ENCODE measurements around the gene MGAT4D. TPM values are rescaled to one million over a fixed set of nuclear protein-coding genes. Genes with fewer than 3 reads are reported as not detected.

MGAT4D gene
- total RNA-seq, result not detected in 2 replicates
- long read RNA-seq, result 0 reads

DNA sequence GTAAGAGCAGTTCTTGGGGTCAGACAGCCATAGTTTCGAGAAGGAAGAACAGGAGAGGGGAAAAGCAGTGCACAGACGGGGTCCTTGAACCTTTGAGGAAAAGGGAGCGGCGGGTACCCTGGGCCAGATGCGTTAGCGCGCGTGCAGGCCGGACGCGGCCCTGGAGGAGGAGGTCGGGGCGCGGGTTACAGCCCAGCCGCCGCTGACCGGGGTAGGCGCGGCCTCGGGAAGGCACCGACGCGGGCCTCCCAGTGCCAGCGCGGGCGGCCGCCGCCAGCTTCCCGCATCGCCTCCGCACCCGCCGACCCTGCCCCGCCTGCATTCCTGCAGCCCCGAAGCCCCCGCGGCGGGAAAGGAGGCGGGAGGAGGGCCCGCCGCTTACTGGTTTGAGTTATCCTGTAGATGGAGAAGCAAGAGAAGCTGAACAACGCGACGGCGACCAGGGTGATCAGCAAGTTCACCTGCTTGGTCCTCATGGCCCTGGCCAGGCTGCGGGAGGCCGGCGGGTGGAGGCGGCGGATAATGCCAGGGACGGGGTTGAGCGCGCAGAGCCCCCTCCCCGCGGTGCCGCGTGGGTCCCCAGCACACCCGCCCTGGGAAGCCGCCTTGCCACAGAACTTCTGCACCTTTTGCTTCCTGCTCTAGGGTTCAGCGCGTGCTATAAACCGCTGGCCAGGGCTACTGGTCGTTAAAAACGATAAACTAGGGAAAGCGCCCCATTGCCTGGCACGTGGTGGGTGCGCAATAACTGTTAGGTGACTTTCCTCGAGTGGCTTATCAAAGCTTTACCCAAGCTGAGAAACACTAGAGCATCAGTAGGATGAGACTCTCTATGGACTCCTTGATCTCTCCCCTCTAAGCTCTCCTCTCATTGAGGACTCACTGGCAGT, at the start of gene MGAT4D:
TSS of gene MGAT4D (minus strand) at position 547 of the 890 bp plus-strand sequence. CDS start at position 476, 71 bp downstream.
- no peak for DNase-seq (ENCODE audit: extremely low spot score, unreplicated experiment)
- H3K36me3 Mint-ChIP-seq (ENCODE audit: unreplicated experiment), result no peaks in the 10 kb centered on the region
- no peaks in the 10 kb centered on the region for H3K9me3 Mint-ChIP-seq (ENCODE audit: unreplicated experiment)
- H3K27ac Mint-ChIP-seq (ENCODE audit: unreplicated experiment), result no peak within 1 kb of the TSS
- H3K4me3 Mint-ChIP-seq (ENCODE audit: unreplicated experiment), result peak within 1 kb of the TSS; percentile 32
- H3K27me3 Mint-ChIP-seq (ENCODE audit: unreplicated experiment), result peaks cover 68% of the 10 kb centered on the region
- H3K4me1 Mint-ChIP-seq (ENCODE audit: unreplicated experiment), result peaks cover 3% of the 10 kb centered on the region
- TF ChIP-seq, protein P1, sequence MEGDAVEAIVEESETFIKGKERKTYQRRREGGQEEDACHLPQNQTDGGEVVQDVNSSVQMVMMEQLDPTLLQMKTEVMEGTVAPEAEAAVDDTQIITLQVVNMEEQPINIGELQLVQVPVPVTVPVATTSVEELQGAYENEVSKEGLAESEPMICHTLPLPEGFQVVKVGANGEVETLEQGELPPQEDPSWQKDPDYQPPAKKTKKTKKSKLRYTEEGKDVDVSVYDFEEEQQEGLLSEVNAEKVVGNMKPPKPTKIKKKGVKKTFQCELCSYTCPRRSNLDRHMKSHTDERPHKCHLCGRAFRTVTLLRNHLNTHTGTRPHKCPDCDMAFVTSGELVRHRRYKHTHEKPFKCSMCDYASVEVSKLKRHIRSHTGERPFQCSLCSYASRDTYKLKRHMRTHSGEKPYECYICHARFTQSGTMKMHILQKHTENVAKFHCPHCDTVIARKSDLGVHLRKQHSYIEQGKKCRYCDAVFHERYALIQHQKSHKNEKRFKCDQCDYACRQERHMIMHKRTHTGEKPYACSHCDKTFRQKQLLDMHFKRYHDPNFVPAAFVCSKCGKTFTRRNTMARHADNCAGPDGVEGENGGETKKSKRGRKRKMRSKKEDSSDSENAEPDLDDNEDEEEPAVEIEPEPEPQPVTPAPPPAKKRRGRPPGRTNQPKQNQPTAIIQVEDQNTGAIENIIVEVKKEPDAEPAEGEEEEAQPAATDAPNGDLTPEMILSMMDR (IDR thresholded peaks at IDR 0.05), result no peak

DNA sequence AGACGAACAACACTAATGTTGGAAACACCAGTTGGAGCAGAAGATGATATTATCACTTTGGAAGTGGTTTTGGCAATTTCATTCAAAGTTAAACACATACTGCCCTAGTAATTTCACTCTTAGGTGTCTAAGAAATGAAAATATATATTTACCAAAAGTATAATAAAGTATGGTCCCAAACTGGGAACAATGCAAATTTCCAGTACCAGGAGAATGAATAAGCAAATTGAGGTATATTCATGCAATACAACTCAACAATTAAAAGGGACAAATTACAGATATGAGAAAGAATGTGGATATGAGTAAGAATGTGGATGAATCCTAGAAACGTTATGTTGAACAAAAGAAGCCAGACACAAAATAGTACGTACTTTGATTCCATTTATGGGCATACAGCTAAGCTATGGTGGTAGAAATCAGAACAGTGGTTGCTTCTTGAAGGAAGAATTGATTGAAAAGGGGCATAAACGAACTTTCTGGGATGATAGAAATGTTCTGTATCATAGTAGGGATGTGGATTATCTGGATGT, 35.9 kb upstream of the MGAT4D start:
- Mint-ChIP-seq H3K4me1 (ENCODE audit: unreplicated experiment) (no peaks in the 10 kb centered on the region), H3K27ac (ENCODE audit: unreplicated experiment) (no peak overlapping the region)
- no peak for DNase-seq (ENCODE audit: extremely low spot score, unreplicated experiment)

DNA sequence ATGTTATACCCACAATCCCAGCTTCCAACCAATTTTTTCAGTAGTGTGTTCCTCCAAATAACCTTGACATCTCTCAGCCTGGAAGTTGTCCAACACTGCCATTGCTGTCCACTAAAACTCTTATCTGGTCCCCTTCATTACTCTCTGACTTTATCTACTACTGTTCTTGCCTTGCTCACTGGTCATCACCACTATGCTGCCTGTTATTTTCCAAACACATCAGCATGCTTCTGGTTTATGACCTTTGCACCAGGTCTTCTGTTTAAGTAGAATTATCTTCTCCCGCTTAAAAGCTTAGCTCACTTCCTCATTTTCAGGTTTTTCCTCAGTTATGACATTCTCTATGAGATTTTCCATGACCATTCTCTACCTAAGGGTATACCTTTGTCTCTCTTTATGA, 31.3 kb upstream of the MGAT4D start:
- H3K9me3 Mint-ChIP-seq (ENCODE audit: unreplicated experiment), result peaks cover 2% of the 10 kb centered on the region
- H3K4me3 Mint-ChIP-seq (ENCODE audit: unreplicated experiment), result no peak overlapping the region
- H3K27ac Mint-ChIP-seq (ENCODE audit: unreplicated experiment), result no peak overlapping the region
- TF ChIP-seq, protein P1 (IDR thresholded peaks at IDR 0.05), result no peak
- H3K27me3 Mint-ChIP-seq (ENCODE audit: unreplicated experiment), result no peaks in the 10 kb centered on the region
- peaks cover 10% of the 10 kb centered on the region for H3K4me1 Mint-ChIP-seq (ENCODE audit: unreplicated experiment)
- no peak for DNase-seq (ENCODE audit: extremely low spot score, unreplicated experiment)
- peaks cover 31% of the 10 kb centered on the region for H3K36me3 Mint-ChIP-seq (ENCODE audit: unreplicated experiment)

More for the DNA sequence above, 35.9 kb upstream of the MGAT4D start:
- Mint-ChIP-seq H3K27me3 (ENCODE audit: unreplicated experiment) (no peaks in the 10 kb centered on the region), H3K36me3 (ENCODE audit: unreplicated experiment) (peaks cover 20% of the 10 kb centered on the region), H3K9me3 (ENCODE audit: unreplicated experiment) (peaks cover 2% of the 10 kb centered on the region), H3K4me3 (ENCODE audit: unreplicated experiment) (no peak overlapping the region)
- TF ChIP-seq, protein P1 (IDR thresholded peaks at IDR 0.05), result no peak

DNA sequence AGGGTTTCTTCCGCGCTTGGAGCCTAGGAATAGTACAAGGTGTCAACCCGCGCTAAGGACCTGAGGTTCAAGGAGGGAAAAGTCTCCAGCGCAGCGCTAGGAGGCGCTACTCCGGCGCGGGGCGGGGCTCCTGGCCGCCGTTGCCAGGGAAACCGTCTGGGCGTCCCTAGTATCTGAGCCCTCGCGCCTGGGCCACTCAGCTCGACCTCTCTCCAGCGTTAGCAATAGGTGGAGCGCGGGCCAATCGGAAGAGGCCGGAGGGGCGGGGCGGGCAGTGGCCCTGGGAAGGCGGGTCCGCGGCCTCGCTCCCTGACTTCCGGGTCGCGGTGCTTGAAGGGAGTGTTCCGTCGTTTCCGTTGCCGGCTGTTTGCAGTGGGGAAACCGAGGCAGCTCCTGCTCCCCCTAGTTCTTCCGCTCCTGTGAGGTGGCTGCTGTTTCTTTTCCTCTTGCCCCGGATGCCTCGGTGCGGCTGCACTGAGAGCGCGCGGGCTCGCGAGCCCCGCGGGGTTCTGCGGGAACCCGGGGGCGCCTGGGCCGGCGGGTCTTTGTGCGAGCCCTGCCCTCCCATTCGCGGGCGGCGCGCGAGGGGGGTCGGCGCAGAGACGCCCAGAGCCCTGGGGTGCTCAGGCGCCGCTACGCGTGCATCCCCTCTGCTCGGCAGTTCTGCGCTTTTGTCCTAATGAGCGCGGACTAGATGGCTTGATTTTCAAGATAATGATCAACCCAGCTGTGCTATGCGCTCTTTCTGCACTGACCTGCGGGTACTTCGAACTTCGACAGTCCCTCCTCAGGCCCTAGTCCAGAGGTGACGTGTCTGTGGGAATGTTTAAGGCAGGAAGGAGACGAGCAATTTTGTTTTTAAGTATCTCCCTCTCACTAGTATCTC, 26.0 kb upstream of the MGAT4D start, which contains the start of gene ELMOD2:
TSS of gene ELMOD2 (plus strand) at position 312 of the 886 bp plus-strand sequence. CDS start 1,261 bp downstream, outside the sequence.
- TF ChIP-seq, protein P1 (IDR thresholded peaks at IDR 0.05), result peak; percentile 98
- Mint-ChIP-seq H3K9me3 (ENCODE audit: unreplicated experiment) (no peaks in the 10 kb centered on the region), H3K27ac (ENCODE audit: unreplicated experiment) (peak within 1 kb of the TSS; percentile 84), H3K36me3 (ENCODE audit: unreplicated experiment) (peaks cover 18% of the 10 kb centered on the region), H3K4me3 (ENCODE audit: unreplicated experiment) (peak within 1 kb of the TSS; percentile 84), H3K27me3 (ENCODE audit: unreplicated experiment) (peaks cover 5% of the 10 kb centered on the region), H3K4me1 (ENCODE audit: unreplicated experiment) (peaks cover 12% of the 10 kb centered on the region)
- peak; percentile 98 for DNase-seq (ENCODE audit: extremely low spot score, unreplicated experiment)
